Cardiac fibroblast (primary cell): Measurements from ENCODE around the gene BLVRA.
"Not testable (repeated sequence)": the region's sequence is repeated elsewhere in the genome, so short reads cannot be mapped to it uniquely, and the experiment has no call there.

Experiments
- DNase-seq, 2 donors: peaks; one replicate each; pipeline versions ENCODE4 v3.0.0 to v3.0.0-alpha.2; 2010; ENCODE audit warnings: low read depth in 2 of 2
- H3K4me3 ChIP-seq, 2 donors: replicated peaks in 1 of 2; 1 replicate in 1 of 2; 2 replicates in 1 of 2; pipeline ENCODE4 v1.5.1; 2011; ENCODE audit warnings: low read depth in 2 of 2, low read length in 2 of 2, mild to moderate bottlenecking in 2 of 2, moderate library complexity in 1 of 2
- TF ChIP-seq, protein P1 (sequence below): IDR thresholded peaks from one replicate; pipeline ENCODE4 v1.5.1; 2011; ENCODE audit warnings: low read depth, mild to moderate bottlenecking, low read length, inconsistent platforms

The BLVRA gene

GRCh38 chr7:43769281-43769680, 10.8 kb downstream of the BLVRA start:
- DNase-seq: no peak
- H3K4me3 ChIP-seq: no peak overlapping the region
- TF ChIP-seq, protein P1, sequence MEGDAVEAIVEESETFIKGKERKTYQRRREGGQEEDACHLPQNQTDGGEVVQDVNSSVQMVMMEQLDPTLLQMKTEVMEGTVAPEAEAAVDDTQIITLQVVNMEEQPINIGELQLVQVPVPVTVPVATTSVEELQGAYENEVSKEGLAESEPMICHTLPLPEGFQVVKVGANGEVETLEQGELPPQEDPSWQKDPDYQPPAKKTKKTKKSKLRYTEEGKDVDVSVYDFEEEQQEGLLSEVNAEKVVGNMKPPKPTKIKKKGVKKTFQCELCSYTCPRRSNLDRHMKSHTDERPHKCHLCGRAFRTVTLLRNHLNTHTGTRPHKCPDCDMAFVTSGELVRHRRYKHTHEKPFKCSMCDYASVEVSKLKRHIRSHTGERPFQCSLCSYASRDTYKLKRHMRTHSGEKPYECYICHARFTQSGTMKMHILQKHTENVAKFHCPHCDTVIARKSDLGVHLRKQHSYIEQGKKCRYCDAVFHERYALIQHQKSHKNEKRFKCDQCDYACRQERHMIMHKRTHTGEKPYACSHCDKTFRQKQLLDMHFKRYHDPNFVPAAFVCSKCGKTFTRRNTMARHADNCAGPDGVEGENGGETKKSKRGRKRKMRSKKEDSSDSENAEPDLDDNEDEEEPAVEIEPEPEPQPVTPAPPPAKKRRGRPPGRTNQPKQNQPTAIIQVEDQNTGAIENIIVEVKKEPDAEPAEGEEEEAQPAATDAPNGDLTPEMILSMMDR: no peak

DNA sequence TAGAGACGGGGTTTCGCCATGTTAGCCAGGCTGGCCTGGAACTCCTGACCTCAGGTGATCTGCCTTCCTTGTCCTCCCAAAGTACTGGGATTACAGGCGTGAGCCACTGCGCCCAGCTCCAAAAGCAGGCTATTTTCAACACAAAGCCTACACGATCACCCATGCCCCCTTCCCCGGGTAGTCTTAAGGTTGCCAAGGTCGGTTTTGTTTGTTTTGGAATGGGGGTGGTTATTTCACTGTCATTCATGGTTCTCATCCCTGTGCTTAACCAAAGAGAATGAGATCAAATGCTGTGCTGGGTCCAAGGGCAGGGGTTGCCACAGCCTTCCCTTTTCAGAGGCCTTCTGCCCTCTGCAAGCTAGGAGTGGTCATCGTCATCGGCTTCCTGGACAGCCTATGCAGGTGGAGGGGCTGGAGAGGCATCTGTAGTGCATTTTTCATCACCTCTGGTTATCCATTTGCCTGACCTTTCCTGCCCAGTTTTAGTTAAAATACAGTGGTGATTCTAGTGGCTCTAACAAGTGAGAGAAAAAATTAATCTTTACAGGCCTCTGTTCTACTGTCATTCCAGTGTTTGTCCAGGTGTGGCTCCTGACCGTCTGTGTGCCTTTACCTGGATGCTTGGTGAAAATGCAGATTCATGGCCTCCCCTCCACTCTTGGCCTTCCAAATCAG, 11.4 kb downstream of the BLVRA start:
- DNase-seq: no peak
- no peak overlapping the region for H3K4me3 ChIP-seq
- TF ChIP-seq, protein P1: no peak

GRCh38 chr7:43771128-43771527, 12.6 kb downstream of the BLVRA start:
- DNase-seq: no peak
- TF ChIP-seq, protein P1: no peak
- no peak overlapping the region for H3K4me3 ChIP-seq

- H3K4me3 ChIP-seq: no peak overlapping the region
- no peak for DNase-seq
- TF ChIP-seq, protein P1: no peak
Measured at GRCh38 chr7:43771573-43771972, 13.1 kb downstream of the BLVRA start.

- H3K4me3 ChIP-seq, DNase-seq: not testable (repeated sequence)
Measured at GRCh38 chr7:43773268-43773667, 14.8 kb downstream of the BLVRA start.

DNA sequence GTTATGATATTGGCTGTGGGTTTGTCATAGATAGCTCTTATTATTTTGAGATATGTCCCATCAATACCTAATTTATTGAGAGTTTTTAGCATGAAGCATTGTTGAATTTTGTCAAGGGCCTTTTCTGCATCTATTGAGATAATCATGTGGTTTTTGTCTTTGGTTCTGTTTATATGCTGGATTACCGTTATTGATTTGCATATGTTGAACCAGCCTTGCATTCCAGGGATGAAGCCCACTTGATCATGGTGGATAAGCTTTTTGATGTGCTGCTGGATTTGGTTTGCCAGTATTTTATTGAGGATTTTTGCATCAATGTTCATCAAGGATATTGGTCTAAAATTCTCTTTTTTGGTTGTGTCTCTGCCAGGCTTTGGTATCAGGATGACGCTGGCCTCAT, 16.8 kb downstream of the BLVRA start:
- DNase-seq, H3K4me3 ChIP-seq: not testable (repeated sequence)

GRCh38 chr7:43778293-43779044, 20.0 kb downstream of the BLVRA start:
- not testable (repeated sequence) for DNase-seq, H3K4me3 ChIP-seq

DNA sequence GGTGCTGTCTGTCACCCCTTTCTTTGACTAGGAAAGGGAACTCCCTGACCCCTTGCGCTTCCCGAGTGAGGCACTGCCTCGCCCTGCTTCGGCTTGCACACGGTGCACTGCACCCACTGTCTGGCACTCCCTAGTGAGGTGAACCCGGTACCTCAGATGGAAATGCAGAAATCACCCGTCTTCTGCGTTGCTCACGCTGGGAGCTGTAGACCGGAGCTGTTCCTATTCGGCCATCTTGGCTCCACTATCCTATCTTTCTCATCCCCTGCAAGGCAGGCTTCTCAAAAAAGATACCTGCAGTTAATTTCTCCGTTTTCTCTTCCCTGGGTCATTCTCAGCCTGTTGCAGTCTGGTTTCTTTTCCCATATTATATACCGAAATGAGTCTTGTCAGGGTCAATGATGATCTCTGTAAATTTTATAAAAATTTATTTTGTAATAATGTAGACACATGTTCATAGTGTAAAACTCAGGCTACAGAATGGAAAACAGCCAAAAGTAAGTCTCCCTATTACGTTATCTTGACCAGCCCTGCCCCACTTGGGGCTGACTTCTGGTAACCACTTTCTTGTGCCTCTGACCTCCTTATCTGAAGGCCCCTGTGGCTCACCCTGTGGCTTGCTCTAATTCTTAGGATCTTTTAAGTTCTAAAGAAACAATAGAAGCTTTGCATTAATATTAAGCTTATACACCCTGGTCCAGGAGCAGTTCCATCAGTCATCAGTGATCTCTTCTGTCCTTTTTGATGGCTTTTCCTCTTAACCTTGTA, 20.7 kb downstream of the BLVRA start:
- TF ChIP-seq, protein P1: no peak
- DNase-seq: no peak
- no peak overlapping the region for H3K4me3 ChIP-seq
